WTC11 (cell line): ENCODE data around the gene FZD10. TPM values are rescaled to one million over a fixed set of nuclear protein-coding genes. Genes with fewer than 3 reads are reported as not detected.

ENCODE experiments used
- ATAC-seq: fragments of 200-7000 bp; cut with Tn5 transposase; 2 replicates; pipeline ENCODE4 v1.10.0; 2021; ENCODE audit warnings: mild to moderate bottlenecking, moderate library complexity
- CTCF ChIA-PET: fragments of 300-600 bp; sonication (Branson Sonifier 250); formaldehyde crosslinking; loops from one replicate; lab custom pipeline; 2021; ENCODE audit warnings: antibody characterized with exemption; lab: Charles Lee
- POLR2A ChIA-PET: fragments of 350-600 bp; sonication (Branson Sonifier 250); formaldehyde crosslinking; loops from one replicate; lab custom pipeline; 2021; ENCODE audit warnings: antibody characterized with exemption; lab: Charles Lee
- DNase-seq: peaks from one replicate; pipeline ENCODE4 v3.0.0; 2021; ENCODE audit warnings: low spot score
- H3K27ac Mint-ChIP-seq: 2 replicates; pipeline ENCODE4 v1.8.0; 2021; ENCODE audit warnings: mixed read lengths
- H3K27me3 Mint-ChIP-seq: 2 replicates; pipeline ENCODE4 v1.8.0; 2021; ENCODE audit warnings: low read depth, mild to moderate bottlenecking, moderate library complexity, mixed read lengths
- H3K36me3 Mint-ChIP-seq: 2 replicates; pipeline ENCODE4 v1.8.0; 2021; ENCODE audit warnings: mixed read lengths
- H3K4me1 Mint-ChIP-seq: 2 replicates; pipeline ENCODE4 v1.8.0; 2022; ENCODE audit warnings: mixed read lengths
- H3K4me3 Mint-ChIP-seq: 2 replicates; pipeline ENCODE4 v1.8.0; 2021; ENCODE audit warnings: mild to moderate bottlenecking, moderate library complexity, mixed read lengths
- H3K9me3 Mint-ChIP-seq: 2 replicates; pipeline ENCODE4 v1.8.0; 2021; ENCODE audit warnings: mixed read lengths
- ATF1 ChIP-seq: sonication (generic); formaldehyde crosslinking; IDR thresholded peaks from 2 replicates; pipeline ENCODE4 v1.8.1; 2023; ENCODE audit warnings: mild to moderate bottlenecking, moderate library complexity, missing genetic modification reagents
- ATF3 ChIP-seq: sonication (generic); formaldehyde crosslinking; conservative IDR thresholded peaks from 2 replicates; pipeline ENCODE4 v1.8.1; 2022; ENCODE audit warnings: mild to moderate bottlenecking, missing genetic modification reagents
- CREB1 ChIP-seq: sonication (generic); formaldehyde crosslinking; IDR thresholded peaks from 2 replicates; pipeline ENCODE4 v1.8.0; 2023; ENCODE audit warnings: mild to moderate bottlenecking, missing genetic modification reagents
- E2F1 ChIP-seq: sonication (generic); formaldehyde crosslinking; IDR thresholded peaks from 2 replicates; pipeline ENCODE4 v1.8.0; 2022; ENCODE audit warnings: mild to moderate bottlenecking, missing genetic modification reagents
- ELF4 ChIP-seq: sonication (generic); formaldehyde crosslinking; IDR thresholded peaks from 2 replicates; pipeline ENCODE4 v1.8.1; 2022; ENCODE audit warnings: low read depth, mild to moderate bottlenecking, moderate library complexity, missing genetic modification reagents
- ERG ChIP-seq: fragments of 250-450 bp; sonication (Bioruptor Pico); IDR thresholded peaks from 2 replicates; pipeline ENCODE4 v1.8.0; 2021; ENCODE audit warnings: mild to moderate bottlenecking
- ESRRA ChIP-seq: sonication (generic); formaldehyde crosslinking; IDR thresholded peaks from 2 replicates; pipeline ENCODE4 v1.8.1; 2022; ENCODE audit warnings: mild to moderate bottlenecking, missing genetic modification reagents, borderline replicate concordance
- HMGXB4 ChIP-seq: sonication (generic); formaldehyde crosslinking; IDR thresholded peaks from 2 replicates; pipeline ENCODE4 v1.8.1; 2023; ENCODE audit warnings: mild to moderate bottlenecking, moderate library complexity, missing genetic modification reagents
- JAZF1 ChIP-seq: fragments of 250-450 bp; sonication (Bioruptor Pico); IDR thresholded peaks from 2 replicates; pipeline ENCODE4 v1.9.0; 2021; ENCODE audit warnings: moderate library complexity, mild to moderate bottlenecking, inconsistent platforms
- MXD4 ChIP-seq: fragments of 250-450 bp; sonication (Bioruptor Pico); IDR thresholded peaks from 2 replicates; pipeline ENCODE4 v1.8.0; 2021; ENCODE audit warnings: mild to moderate bottlenecking, moderate library complexity, borderline replicate concordance
- RORB ChIP-seq: fragments of 250-450 bp; sonication (Bioruptor Pico); IDR thresholded peaks from 2 replicates; pipeline ENCODE4 v1.9.0; 2021; ENCODE audit warnings: mild to moderate bottlenecking
- STAT6 ChIP-seq: sonication (generic); formaldehyde crosslinking; conservative IDR thresholded peaks from 2 replicates; pipeline ENCODE4 v1.8.1; 2023; ENCODE audit warnings: mild to moderate bottlenecking, low read depth, missing genetic modification reagents, moderate library complexity
- TCF7 ChIP-seq: sonication (generic); formaldehyde crosslinking; IDR thresholded peaks from 2 replicates; pipeline ENCODE4 v1.8.0; 2022; ENCODE audit warnings: mild to moderate bottlenecking, low read depth, missing genetic modification reagents, moderate library complexity
- USF1 ChIP-seq: sonication (generic); formaldehyde crosslinking; IDR thresholded peaks from 2 replicates; pipeline ENCODE4 v1.8.0; 2022; ENCODE audit warnings: mild to moderate bottlenecking, missing genetic modification reagents
- ZNF121 ChIP-seq: sonication (generic); formaldehyde crosslinking; IDR thresholded peaks from 2 replicates; pipeline ENCODE4 v1.8.0; 2023; ENCODE audit warnings: missing genetic modification reagents
- ZNF416 ChIP-seq: fragments of 250-450 bp; sonication (Bioruptor Pico); IDR thresholded peaks from 2 replicates; pipeline ENCODE4 v1.9.0; 2021; ENCODE audit warnings: mild to moderate bottlenecking, inconsistent platforms
- ZNF423 ChIP-seq: fragments of 250-450 bp; sonication (Bioruptor Pico); IDR thresholded peaks from 2 replicates; pipeline ENCODE4 v2.1.2; 2022; ENCODE audit warnings: mild to moderate bottlenecking, moderate library complexity
- ZNF671 ChIP-seq: fragments of 250-450 bp; sonication (Bioruptor Pico); IDR thresholded peaks from 2 replicates; pipeline ENCODE4 v1.8.0; 2021; ENCODE audit warnings: mild to moderate bottlenecking
- total RNA-seq: library from RNA; stranded (reverse); gene quantifications from 3 replicates; pipeline ENCODE4 v1.2.3, GENCODE V29; 2021
- TF ChIP-seq, protein P1 (sequence below): fragments of 250-450 bp; sonication (Bioruptor Pico); IDR thresholded peaks from 2 replicates; pipeline ENCODE4 v1.9.0; 2021; ENCODE audit warnings: mild to moderate bottlenecking
- TF ChIP-seq, protein P2 (sequence below): sonication (generic); formaldehyde crosslinking; IDR thresholded peaks from 2 replicates; pipeline ENCODE4 v1.8.1; 2022; ENCODE audit warnings: mild to moderate bottlenecking, moderate library complexity, missing genetic modification reagents

FZD10 gene
- total RNA-seq, 1 experiment from 2014 or later, result 1.1 TPM

GRCh38 chr12:130119241-130119861, 42.9 kb upstream of the FZD10 start:
- POLR2A ChIA-PET, result no interaction called here
- DNase-seq, result no peak
- H3K9me3 Mint-ChIP-seq, result peaks cover 21% of the 10 kb centered on the region
- no peak for TF ChIP-seq MXD4 (CRISPR knock-in tag)
- TF ChIP-seq ATF1, result no peak
- no peak for TF ChIP-seq USF1 (CRISPR knock-in tag)
- TF ChIP-seq STAT6 (CRISPR knock-in tag), result no peak
- no peak for TF ChIP-seq CREB1 (CRISPR knock-in tag)
- no peak for TF ChIP-seq ERG (CRISPR knock-in tag)
- TF ChIP-seq ZNF423 (CRISPR knock-in tag), result no peak
- no peak for TF ChIP-seq ELF4
- TF ChIP-seq E2F1 (CRISPR knock-in tag), result no peak
- no peak for TF ChIP-seq ZNF416 (CRISPR knock-in tag)
- TF ChIP-seq, protein P1, sequence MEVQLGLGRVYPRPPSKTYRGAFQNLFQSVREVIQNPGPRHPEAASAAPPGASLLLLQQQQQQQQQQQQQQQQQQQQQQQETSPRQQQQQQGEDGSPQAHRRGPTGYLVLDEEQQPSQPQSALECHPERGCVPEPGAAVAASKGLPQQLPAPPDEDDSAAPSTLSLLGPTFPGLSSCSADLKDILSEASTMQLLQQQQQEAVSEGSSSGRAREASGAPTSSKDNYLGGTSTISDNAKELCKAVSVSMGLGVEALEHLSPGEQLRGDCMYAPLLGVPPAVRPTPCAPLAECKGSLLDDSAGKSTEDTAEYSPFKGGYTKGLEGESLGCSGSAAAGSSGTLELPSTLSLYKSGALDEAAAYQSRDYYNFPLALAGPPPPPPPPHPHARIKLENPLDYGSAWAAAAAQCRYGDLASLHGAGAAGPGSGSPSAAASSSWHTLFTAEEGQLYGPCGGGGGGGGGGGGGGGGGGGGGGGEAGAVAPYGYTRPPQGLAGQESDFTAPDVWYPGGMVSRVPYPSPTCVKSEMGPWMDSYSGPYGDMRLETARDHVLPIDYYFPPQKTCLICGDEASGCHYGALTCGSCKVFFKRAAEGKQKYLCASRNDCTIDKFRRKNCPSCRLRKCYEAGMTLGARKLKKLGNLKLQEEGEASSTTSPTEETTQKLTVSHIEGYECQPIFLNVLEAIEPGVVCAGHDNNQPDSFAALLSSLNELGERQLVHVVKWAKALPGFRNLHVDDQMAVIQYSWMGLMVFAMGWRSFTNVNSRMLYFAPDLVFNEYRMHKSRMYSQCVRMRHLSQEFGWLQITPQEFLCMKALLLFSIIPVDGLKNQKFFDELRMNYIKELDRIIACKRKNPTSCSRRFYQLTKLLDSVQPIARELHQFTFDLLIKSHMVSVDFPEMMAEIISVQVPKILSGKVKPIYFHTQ, result no peak
- no peak for TF ChIP-seq JAZF1 (CRISPR knock-in tag)
- TF ChIP-seq, all 79 proteins: peak for 0
- ATAC-seq, result no peak
- CTCF ChIA-PET, result no interaction called here
- H3K27me3 Mint-ChIP-seq, result peaks cover 11% of the 10 kb centered on the region
- peaks cover 29% of the 10 kb centered on the region for H3K36me3 Mint-ChIP-seq
- H3K4me1 Mint-ChIP-seq, result no peaks in the 10 kb centered on the region
- H3K4me3 Mint-ChIP-seq, result no peak overlapping the region
- H3K27ac Mint-ChIP-seq, result no peak overlapping the region

GRCh38 chr12:130120012-130120805, 42.1 kb upstream of the FZD10 start:
- TF ChIP-seq ZNF671, result no peak
- no peak for TF ChIP-seq HMGXB4 (CRISPR knock-in tag)
- no peak for TF ChIP-seq ZNF121 (CRISPR knock-in tag)
- TF ChIP-seq, protein P2, sequence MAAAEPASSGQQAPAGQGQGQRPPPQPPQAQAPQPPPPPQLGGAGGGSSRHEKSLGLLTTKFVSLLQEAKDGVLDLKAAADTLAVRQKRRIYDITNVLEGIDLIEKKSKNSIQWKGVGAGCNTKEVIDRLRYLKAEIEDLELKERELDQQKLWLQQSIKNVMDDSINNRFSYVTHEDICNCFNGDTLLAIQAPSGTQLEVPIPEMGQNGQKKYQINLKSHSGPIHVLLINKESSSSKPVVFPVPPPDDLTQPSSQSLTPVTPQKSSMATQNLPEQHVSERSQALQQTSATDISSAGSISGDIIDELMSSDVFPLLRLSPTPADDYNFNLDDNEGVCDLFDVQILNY (CRISPR knock-in tag), result no peak
- no peak for TF ChIP-seq TCF7 (CRISPR knock-in tag)
- TF ChIP-seq RORB, result no peak
- no peak for TF ChIP-seq ATF3 (CRISPR knock-in tag)
- TF ChIP-seq ESRRA, result no peak
- Mint-ChIP-seq H3K36me3 (peaks cover 34% of the 10 kb centered on the region), H3K4me3 (no peak overlapping the region), H3K27ac (no peak overlapping the region), H3K27me3 (peaks cover 11% of the 10 kb centered on the region), H3K4me1 (no peaks in the 10 kb centered on the region), H3K9me3 (peaks cover 21% of the 10 kb centered on the region)
- ChIA-PET CTCF (no interaction called here), POLR2A (no interaction called here)
- no peak for DNase-seq
- ATAC-seq, result no peak
